Kidney glomerular epithelial cell (primary cell): ENCODE results near the gene SPG21.
A peak's percentile ranks its signal among the peaks of the same experiment; 100 is the strongest.

Experiments
- DNase-seq: peaks from one replicate; lab custom pipeline; 2025; lab: John Stamatoyannopoulos, UW

SPG21 gene

GRCh38 chr15:64938192-64938591, 51.5 kb downstream of the SPG21 start:
- peak; percentile 78 for DNase-seq

- no peak for DNase-seq
These were observed 55.7 kb downstream of the SPG21 start for GRCh38 chr15:64934023-64934422.

- DNase-seq = no peak
These were observed 58.3 kb downstream of the SPG21 start for GRCh38 chr15:64931381-64931780.

GRCh38 chr15:64930778-64931371, 58.8 kb downstream of the SPG21 start:
- no peak for DNase-seq

- no peak for DNase-seq
These were observed 59.6 kb downstream of the SPG21 start for GRCh38 chr15:64930019-64930652.

GRCh38 chr15:64928626-64929220, 61.0 kb downstream of the SPG21 start:
- DNase-seq = no peak

GRCh38 chr15:64926661-64927060, 63.1 kb downstream of the SPG21 start:
- no peak for DNase-seq

GRCh38 chr15:64925335-64926330, 64.1 kb downstream of the SPG21 start:
- no peak for DNase-seq

- DNase-seq = no peak
These were observed 66.2 kb downstream of the SPG21 start for GRCh38 chr15:64923546-64923945.

GRCh38 chr15:64921711-64922110, 68.0 kb downstream of the SPG21 start:
- no peak for DNase-seq

GRCh38 chr15:64919721-64920120, 70.0 kb downstream of the SPG21 start:
- DNase-seq = no peak

GRCh38 chr15:64917211-64917610, 72.5 kb downstream of the SPG21 start:
- DNase-seq = no peak

GRCh38 chr15:64916365-64916764, 73.3 kb downstream of the SPG21 start:
- DNase-seq = no peak

GRCh38 chr15:64915518-64916227, 74.0 kb downstream of the SPG21 start:
- DNase-seq = no peak
